ACHN (cell line): Measurements from ENCODE around the gene GGTLC2.
"Not testable (repeated sequence)": the region's sequence is repeated elsewhere in the genome, so short reads cannot be mapped to it uniquely, and the experiment has no call there.

ENCODE experiments used
- DNase-seq: peaks from one replicate; pipeline ENCODE4 v3.0.0-alpha.2; 2015
- in situ Hi-C: cut with HindIII; loops from 2 replicates; pipeline ENCODE4 v1.10.0; 2017; ENCODE audit warnings: low sequenced_read_pairs, low pct_ligation_motif_present, low pct_unique_long_range_greater_than_20kb

GGTLC2 gene

GRCh38 chr22:22684580-22685561 lies 40.5 kb downstream of the GGTLC2 start:
- in situ Hi-C loops: no loop called here
- DNase-seq: peak; percentile 33

- in situ Hi-C loops: no loop called here
Observed at GRCh38 chr22:22685586-22685985, 41.2 kb downstream of the GGTLC2 start.

GRCh38 chr22:22686202-22687115 lies 42.0 kb downstream of the GGTLC2 start:
- DNase-seq, in situ Hi-C loops: not testable (repeated sequence)

More at GRCh38 chr22:22685586-22685985, 41.2 kb downstream of the GGTLC2 start:
- no peak for DNase-seq

- peak; percentile 52 for DNase-seq
- in situ Hi-C loops: no loop called here
Observed at GRCh38 chr22:22687638-22688500, 43.5 kb downstream of the GGTLC2 start.

- DNase-seq: no peak
- in situ Hi-C loops: no loop called here
Observed at GRCh38 chr22:22689621-22690345, 45.4 kb downstream of the GGTLC2 start.

GRCh38 chr22:22691055-22691454 lies 46.6 kb downstream of the GGTLC2 start:
- DNase-seq: no peak
- in situ Hi-C loops: no loop called here

- DNase-seq: no peak
- in situ Hi-C loops: no loop called here
Observed at GRCh38 chr22:22691716-22692701, 47.6 kb downstream of the GGTLC2 start.

GRCh38 chr22:22692707-22693530 lies 48.5 kb downstream of the GGTLC2 start:
- in situ Hi-C loops: no loop called here
- DNase-seq: peak; percentile 88

- in situ Hi-C loops: no loop called here
- no peak for DNase-seq
Observed at GRCh38 chr22:22693531-22693884, 49.1 kb downstream of the GGTLC2 start.

- in situ Hi-C loops: no loop called here
- no peak for DNase-seq
Observed at GRCh38 chr22:22694106-22694505, 49.7 kb downstream of the GGTLC2 start.

- in situ Hi-C loops: no loop called here
- no peak for DNase-seq
Observed at GRCh38 chr22:22696104-22696503, 51.7 kb downstream of the GGTLC2 start.
